OCI-LY1 (cell line): Measurements from ENCODE around the gene C1orf105.
A peak's percentile ranks its signal among the peaks of the same experiment; 100 is the strongest.

Source experiments
- EZH2 ChIP-seq: fragments of 200-600 bp; sonication (generic), shearing (Covaris generic); IDR thresholded peaks from 2 replicates; pipeline ENCODE4 v1.8.0; 2017; ENCODE audit warnings: borderline replicate concordance, mixed run types, mild to moderate bottlenecking, antibody characterized with exemption, low read length, moderate library complexity, mixed read lengths
- TF ChIP-seq, protein P1 (sequence below): fragments of 200-600 bp; sonication (generic), shearing (Covaris generic); IDR thresholded peaks from 2 replicates; pipeline ENCODE4 v1.5.1; 2017; ENCODE audit warnings: mild to moderate bottlenecking, antibody characterized with exemption, low read length, moderate library complexity, mixed read lengths

DNA sequence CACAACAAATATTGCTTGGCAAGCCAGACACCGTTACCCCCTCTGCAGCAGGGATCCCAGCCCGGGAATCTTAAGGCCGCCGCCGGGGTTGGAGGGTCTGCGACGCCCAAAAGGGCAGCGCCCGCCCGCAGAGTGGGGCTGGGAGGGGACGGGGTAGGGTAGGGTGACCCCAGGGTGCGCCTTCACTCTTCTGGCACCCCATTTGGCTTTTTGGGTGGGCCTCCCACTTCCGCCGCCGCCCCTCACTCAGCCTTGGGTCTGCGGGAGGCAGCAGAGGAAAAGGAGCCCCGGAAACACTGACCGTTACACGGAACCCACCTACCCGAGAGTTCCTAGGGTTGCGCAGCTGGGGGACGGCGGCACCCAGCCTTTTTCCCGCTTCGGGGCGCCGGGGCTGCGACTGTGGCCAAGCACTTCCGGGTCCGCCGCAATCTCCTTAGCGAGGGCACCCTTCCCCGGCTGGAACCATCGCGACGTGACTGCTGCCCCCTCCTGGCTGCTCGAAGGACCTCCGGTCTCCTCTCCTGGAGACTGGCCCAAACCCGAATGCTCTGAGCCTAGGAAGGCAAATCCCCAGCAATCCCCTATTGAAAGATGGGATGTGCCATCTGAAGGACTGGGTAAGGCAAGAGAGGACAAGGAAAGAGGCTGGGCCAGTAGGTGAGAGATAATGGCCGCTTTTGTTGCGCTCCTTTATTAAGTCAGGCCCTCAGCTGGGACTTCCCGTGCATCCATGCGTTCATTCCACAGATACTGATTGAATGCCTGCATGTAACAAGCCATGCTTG is 23.4 kb downstream of the C1orf105 start, which contains the start of gene PIGC:
- TF ChIP-seq, protein P1, sequence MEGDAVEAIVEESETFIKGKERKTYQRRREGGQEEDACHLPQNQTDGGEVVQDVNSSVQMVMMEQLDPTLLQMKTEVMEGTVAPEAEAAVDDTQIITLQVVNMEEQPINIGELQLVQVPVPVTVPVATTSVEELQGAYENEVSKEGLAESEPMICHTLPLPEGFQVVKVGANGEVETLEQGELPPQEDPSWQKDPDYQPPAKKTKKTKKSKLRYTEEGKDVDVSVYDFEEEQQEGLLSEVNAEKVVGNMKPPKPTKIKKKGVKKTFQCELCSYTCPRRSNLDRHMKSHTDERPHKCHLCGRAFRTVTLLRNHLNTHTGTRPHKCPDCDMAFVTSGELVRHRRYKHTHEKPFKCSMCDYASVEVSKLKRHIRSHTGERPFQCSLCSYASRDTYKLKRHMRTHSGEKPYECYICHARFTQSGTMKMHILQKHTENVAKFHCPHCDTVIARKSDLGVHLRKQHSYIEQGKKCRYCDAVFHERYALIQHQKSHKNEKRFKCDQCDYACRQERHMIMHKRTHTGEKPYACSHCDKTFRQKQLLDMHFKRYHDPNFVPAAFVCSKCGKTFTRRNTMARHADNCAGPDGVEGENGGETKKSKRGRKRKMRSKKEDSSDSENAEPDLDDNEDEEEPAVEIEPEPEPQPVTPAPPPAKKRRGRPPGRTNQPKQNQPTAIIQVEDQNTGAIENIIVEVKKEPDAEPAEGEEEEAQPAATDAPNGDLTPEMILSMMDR: peak; percentile 83
- TF ChIP-seq EZH2: no peak
